GM18868 (cell line): ENCODE measurements around the gene MARCHF7.
A peak's percentile ranks its signal among the peaks of the same experiment; 100 is the strongest.
"Not testable (repeated sequence)": the region's sequence is repeated elsewhere in the genome, so short reads cannot be mapped to it uniquely, and the experiment has no call there.

Source experiments
- ATAC-seq: cut with Tn5 transposase; IDR thresholded peaks from one replicate; pipeline ENCODE4 v1.9.1; 2021; ENCODE audit warnings: mild to moderate bottlenecking, moderate library complexity; ENCODE audit not compliant: unreplicated experiment

Gene MARCHF7

DNA sequence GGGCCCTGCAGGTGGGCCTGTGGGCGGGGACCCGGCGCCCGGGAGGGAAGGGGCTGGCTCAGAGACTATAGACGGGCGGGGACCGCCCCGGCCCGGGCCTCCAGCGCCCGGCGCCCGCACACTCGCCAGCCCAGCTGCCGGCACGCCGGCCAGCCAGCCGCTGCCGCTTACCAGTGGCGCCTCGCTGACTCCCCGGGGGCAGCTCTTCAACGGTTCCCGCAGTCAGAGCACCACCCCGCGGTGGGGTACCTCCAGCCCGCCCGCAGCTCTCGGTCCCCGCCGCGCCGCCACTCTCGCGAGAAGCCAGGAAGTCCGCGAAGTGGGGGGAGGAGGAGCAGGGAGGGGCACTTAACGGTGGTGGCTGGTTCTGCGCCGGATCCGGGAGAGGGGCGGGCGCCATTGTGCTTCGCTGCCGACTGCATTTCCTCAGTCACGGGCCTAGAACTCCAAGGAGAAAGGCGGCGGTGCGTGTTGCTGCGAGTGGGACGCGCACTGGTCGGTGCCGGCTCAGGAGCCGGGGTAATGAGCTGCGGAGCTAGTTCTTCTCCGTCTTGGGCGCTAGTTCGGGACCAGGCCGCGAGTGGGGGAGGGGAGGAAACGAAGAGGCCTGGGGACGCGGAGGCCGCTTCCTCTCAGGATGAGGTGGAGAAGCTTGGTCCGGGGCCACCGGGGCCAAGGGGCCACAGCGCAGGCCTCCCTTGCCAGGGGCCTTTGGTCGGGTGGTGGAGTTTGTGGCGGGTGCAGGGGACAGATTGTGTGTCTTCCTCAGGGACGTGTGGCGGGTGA is at the start of gene MARCHF7:
Gene MARCHF7, plus strand, starts transcription at position 364 of the 786 bp plus-strand sequence. CDS start 16,517 bp downstream, outside the sequence.
- peak; percentile 90 for ATAC-seq

- ATAC-seq: not testable (repeated sequence)
Observed at GRCh38 chr2:159667423-159667822, 44.9 kb upstream of the MARCHF7 start.

- no peak for ATAC-seq
Observed at GRCh38 chr2:159671047-159671446, 41.3 kb upstream of the MARCHF7 start.

GRCh38 chr2:159677654-159678053 is 34.7 kb upstream of the MARCHF7 start:
- ATAC-seq: no peak

GRCh38 chr2:159680692-159681091 is 31.6 kb upstream of the MARCHF7 start:
- no peak for ATAC-seq

- ATAC-seq: no peak
Observed at GRCh38 chr2:159683817-159684216, 28.5 kb upstream of the MARCHF7 start.

DNA sequence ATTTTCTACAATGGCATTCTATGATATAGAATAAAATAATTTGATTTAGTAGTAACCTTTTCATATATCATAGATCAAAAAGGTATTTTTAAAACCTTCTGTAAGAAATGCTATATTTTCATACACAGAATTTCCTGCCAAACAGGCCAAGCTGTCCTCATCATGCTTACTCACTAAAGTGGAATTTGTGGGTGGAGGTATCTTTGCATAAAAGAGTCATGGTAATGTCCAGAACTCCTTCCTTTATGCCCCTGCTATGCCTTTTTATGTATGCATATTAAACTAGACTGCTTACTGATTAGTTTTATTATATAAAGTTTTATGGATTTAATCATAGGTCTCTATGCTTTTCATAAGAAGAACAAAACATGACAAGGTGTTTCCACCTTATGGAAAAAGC is 27.5 kb upstream of the MARCHF7 start:
- ATAC-seq: no peak

- no peak for ATAC-seq
Observed at GRCh38 chr2:159694500-159695040, 17.7 kb upstream of the MARCHF7 start.

- no peak for ATAC-seq
Observed at GRCh38 chr2:159695795-159696448, 16.4 kb upstream of the MARCHF7 start.

DNA sequence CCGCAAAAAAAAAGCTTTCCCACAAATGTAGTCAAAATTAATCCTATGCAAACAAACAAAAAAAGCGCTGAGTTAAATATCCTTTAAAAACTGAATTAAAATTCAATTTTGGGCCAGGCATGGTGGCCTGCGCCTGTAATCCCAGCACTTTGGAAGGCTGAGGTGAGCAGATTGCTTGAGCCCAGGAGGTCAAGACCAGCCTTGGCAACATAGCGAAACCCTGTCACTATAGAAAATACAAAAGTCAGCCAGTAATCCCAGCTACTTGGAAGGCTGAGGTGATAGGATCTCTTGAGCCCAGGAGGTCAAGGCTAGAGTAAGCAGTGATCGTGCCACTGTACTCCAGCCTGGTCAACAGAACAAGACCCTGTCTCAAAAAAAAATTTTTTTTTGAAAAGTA is 8.8 kb upstream of the MARCHF7 start:
- no peak for ATAC-seq

GRCh38 chr2:159706385-159706980 is 5.8 kb upstream of the MARCHF7 start:
- ATAC-seq: no peak

- no peak for ATAC-seq
Observed at GRCh38 chr2:159708066-159708760, 4.1 kb upstream of the MARCHF7 start.

DNA sequence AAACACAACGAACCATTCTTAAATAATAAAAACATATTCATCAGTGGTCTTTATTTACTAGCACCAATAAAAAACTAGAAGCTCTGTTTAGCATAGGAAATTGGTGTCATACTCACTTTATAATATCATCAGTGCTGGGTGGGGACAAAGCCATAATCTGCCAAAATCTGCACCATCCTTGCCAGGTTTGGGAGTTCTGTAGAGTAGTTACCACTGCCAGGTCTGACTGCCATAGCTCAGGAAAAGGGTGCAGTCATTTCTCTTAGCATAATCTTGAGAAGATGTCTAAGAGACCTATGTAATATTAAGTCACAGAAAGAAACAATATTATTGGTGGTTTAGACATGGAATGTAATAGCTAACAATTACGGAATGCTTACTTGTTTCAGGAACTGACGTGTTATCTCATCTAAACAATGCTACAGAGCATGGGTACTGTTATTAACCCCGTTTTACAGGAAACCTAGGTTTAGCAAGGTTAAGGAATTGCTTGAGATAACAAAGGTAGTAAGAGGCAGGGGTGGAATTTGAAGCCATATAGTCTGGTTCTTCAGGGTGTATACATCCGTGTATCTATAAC is 1.6 kb upstream of the MARCHF7 start:
- no peak for ATAC-seq

DNA sequence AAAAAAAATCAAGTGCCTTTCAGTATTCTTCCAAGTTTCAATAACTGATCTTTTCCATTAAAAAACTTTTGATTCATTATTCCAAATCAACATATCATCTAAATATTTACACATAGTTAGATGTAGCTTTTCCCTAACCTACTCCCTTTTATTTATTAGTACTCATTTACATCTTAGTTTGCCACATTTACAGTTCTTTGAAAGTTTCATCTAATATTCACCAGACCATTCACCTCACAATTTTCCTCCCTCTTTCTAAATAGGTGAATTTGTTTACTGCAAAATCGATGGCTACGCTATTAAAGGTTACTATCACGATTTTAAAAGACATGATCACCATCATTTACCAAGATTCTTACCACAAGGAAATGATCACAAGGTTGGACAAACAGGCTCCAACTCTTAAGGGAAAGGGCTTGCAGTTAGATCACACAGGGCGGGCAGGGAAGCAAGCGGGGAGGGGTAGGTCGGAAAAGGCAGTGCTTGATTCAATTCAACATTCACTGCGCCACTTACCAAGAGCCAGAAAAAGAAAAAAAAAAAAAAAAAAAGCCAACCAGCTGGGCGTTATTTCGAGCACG is 654 bp upstream of the MARCHF7 start:
- ATAC-seq: no peak

DNA sequence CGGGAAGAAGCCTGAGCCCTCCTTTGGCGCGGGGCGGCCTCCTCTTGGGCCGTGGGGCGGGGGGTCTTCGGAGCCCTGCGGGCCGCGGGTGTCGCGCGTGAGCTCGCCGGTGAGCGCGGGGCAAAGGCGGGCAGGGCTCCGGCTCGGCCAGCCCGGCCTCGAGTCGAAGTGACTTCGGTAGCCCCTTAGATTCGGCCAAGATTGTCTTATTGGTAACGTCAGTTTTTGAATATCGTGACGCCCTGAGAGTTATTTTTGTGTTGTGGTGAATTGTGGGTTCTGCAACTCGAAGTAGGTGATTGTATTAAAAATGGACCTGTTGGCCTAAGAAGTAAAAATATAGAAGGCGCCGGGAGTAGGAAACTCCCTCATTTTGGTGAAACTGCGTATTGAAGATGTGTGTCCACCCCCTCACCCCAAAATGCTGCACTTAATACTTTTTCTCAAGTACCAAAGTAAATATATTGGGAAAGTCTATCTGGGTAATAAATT is 669 bp downstream of the MARCHF7 start:
- peak; percentile 0 for ATAC-seq

- no peak for ATAC-seq
Observed at GRCh38 chr2:159713631-159714246, 1.4 kb downstream of the MARCHF7 start.

DNA sequence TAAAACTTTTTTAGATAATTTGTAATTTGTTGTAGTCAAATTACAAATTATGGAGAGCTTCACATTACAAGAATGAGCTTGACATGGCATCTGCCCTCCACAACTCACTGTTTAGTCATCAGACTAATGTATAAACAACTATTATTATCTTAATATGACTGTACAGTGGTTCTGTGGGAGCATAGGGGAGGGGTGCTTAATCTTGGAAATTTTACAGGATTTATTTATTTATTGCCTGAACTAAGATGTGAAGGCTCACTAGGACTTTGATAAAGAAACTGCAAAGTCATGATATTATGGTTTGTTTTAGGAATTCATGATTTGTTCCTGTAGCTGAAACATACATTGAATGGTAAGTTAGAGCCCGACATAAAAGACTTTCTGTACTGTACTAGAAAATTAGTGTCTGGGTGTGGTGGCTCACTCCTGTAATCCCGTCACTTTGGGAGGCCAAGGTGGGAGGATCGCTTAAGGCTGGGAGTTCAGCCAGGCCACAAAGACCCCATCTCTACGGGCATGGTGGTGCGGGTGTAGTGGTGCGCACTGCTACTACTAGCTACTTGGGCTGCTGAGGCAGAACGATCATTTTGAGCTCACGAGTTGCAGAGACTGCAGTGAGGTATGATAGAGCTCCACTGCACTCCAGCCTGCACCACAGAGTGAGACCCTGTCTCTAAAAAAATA is 2.1 kb downstream of the MARCHF7 start:
- ATAC-seq: no peak

GRCh38 chr2:159715451-159715850 is 3.1 kb downstream of the MARCHF7 start:
- no peak for ATAC-seq

DNA sequence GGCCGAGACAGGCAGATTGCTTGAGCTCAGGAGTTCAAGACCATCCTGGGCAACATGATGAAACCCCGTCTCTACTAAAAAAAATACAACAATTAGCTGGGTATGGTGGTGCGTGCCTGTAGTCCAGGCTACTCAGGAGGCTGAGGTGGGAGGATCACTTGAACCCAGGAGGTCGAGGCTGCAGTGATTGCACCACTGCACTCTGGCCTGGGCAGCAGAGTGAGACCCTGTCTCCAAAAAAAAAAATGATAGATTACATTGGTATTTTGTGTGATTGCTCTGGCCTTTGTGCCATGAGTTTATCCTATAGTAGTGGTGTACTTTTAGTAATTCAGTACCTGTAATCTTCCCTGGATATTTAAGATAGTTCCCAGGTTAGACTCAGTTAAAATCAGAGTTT is 4.1 kb downstream of the MARCHF7 start:
- not testable (repeated sequence) for ATAC-seq
